Activated CD4-positive, alpha-beta memory T cell treated with anti-CD3 and anti-CD28 coated beads, Interleukin-2, amount 10 ng/mL, durations not matched to agents 7 days and 5 days (primary cell): ENCODE measurements around the gene FAM110A. TPM values are rescaled to one million over a fixed set of nuclear protein-coding genes. Genes with fewer than 3 reads are reported as not detected.
"Not testable (repeated sequence)": the region's sequence is repeated elsewhere in the genome, so short reads cannot be mapped to it uniquely, and the experiment has no call there.

Experiments used
- CTCF ChIA-PET: fragments of 350-600 bp; sonication (Branson Sonifier 250); formaldehyde crosslinking; loops from one replicate; lab custom pipeline; 2021; ENCODE audit warnings: antibody characterized with exemption, inconsistent platforms; lab: Charles Lee
- POLR2A ChIA-PET: fragments of 350-600 bp; sonication (Branson Sonifier 250); formaldehyde crosslinking; loops from one replicate; lab custom pipeline; 2021; ENCODE audit warnings: antibody characterized with exemption; lab: Charles Lee
- DNase-seq: peaks from one replicate; pipeline ENCODE4 v3.0.0-alpha.2; 2020
- H3K27ac Mint-ChIP-seq: one replicate; pipeline ENCODE4 v1.8.0; 2021; ENCODE audit warnings: mild to moderate bottlenecking, mixed read lengths
- H3K27me3 Mint-ChIP-seq: one replicate; pipeline ENCODE4 v1.8.0; 2021; ENCODE audit warnings: mixed read lengths
- H3K36me3 Mint-ChIP-seq: one replicate; pipeline ENCODE4 v1.8.0; 2021; ENCODE audit warnings: low read depth, mixed read lengths
- H3K4me1 Mint-ChIP-seq: one replicate; pipeline ENCODE4 v1.8.0; 2021; ENCODE audit warnings: mixed read lengths
- H3K4me3 Mint-ChIP-seq: one replicate; pipeline ENCODE4 v1.8.0; 2021; ENCODE audit warnings: mild to moderate bottlenecking, mixed read lengths
- H3K9me3 Mint-ChIP-seq: one replicate; pipeline ENCODE4 v1.8.0; 2021; ENCODE audit warnings: mixed read lengths
- total RNA-seq, 2 experiments: library from RNA; stranded (reverse); gene quantifications; one replicate each; pipeline ENCODE4 v1.2.3, GENCODE V29; 2021

FAM110A gene
- 10 to 100 TPM; 34.7 to 35.9 TPM for total RNA-seq

DNA sequence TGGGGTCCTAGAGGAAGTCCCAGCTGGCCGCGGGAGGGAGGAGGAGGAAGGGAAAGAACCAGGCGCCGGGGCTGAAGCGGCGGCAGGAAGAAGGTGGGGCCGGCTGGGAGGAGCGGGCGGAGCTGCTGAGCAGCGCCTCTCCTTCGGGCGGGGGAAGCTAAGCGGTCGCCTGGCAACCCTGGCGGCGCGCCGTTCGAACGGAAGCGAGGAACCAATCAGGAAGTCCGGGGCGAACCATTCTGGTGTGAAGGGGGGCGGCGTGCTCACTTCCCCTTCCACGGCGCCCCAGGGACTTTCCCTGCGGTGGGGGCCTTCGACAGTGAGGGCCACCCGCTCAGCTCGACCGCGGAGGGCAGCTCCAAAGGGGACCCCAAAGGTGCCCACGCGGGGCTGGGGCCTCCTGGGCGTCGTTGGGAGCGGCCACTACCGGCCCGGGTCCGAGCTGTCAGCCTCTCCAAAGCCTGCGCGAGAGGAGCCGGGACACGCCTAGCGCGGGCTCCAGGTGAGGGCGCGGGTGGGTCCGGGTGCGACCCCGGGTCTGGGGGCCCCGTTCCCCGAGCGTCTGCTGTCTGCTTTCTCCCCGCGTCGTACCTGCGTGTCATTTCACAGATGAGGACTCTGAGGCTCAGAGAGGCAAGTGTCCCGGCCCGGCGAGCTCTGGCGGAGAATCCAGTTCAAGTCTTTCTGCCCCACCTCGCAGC lies at the start of gene FAM110A:
Gene FAM110A (plus strand): TSS at position 266 of the 701 bp plus-strand sequence. CDS start 11,090 bp downstream, outside the sequence.
- H3K4me3 Mint-ChIP-seq = peak within 1 kb of the TSS; percentile 92
- POLR2A ChIA-PET = interaction anchor here (0.7 to 3.7 kb wide), 9 partner anchors 9 to 1818 kb away, joined by 3 to 92 read pairs (median 4); partner anchors contain the start of genes NOP56 and PSMF1
- H3K27ac Mint-ChIP-seq = peak within 1 kb of the TSS; percentile 84
- CTCF ChIA-PET = interaction anchor here (0.8 to 2.7 kb wide), 8 partner anchors 11 to 140 kb away, joined by 3 to 18 read pairs (median 8); no protein-coding TSS in a partner anchor
- peak; percentile 97 for DNase-seq
- H3K36me3 Mint-ChIP-seq = peaks cover 15% of the 10 kb centered on the region
- H3K27me3 Mint-ChIP-seq = no peaks in the 10 kb centered on the region
- H3K9me3 Mint-ChIP-seq = no peaks in the 10 kb centered on the region
- H3K4me1 Mint-ChIP-seq = peaks cover 58% of the 10 kb centered on the region

DNA sequence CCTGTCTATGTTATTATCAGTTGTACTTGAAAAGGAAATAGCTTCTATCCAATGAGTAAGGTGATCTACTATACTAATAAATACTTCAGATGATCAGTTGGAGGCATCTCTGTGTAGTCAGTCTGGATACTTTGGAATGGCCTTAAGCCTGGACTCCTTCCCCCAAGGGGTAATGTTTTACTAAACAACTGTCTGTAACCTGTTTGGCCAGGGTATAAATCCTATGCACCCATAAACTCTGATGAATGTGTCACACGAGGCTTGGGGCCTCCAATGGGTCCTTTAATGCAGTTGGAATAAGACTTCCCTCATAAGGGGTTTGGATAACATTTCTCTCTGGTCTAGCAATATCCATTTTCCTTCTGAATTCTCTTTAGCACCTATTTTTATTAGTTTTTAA lies 45.7 kb upstream of the FAM110A start:
- DNase-seq = no peak
- CTCF ChIA-PET = no interaction called here
- POLR2A ChIA-PET = no interaction called here
- no peak overlapping the region for H3K4me3 Mint-ChIP-seq
- H3K9me3 Mint-ChIP-seq = peaks cover 21% of the 10 kb centered on the region
- H3K27ac Mint-ChIP-seq = no peak overlapping the region
- no peaks in the 10 kb centered on the region for H3K36me3 Mint-ChIP-seq
- H3K27me3 Mint-ChIP-seq = peaks cover 27% of the 10 kb centered on the region
- no peaks in the 10 kb centered on the region for H3K4me1 Mint-ChIP-seq

DNA sequence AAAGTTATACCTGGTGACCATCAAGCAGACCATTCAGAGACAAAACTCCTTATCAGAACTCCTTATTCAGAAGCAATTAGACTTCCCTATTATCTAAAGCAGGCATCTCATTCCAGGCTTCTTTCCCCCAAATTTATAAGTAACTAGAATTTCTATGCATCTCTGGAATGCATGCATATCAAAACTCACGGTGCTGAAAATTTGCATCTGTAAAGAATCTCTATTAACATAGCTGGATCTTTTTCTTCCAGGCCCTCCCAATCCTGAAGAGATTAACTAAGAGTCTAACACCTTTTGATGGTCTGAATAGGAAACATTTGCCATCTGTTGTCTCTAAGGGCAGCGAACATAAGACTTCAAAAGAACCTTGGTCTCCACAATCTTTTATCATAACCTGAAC lies 42.5 kb upstream of the FAM110A start:
- Mint-ChIP-seq H3K4me1 (no peaks in the 10 kb centered on the region), H3K36me3 (no peaks in the 10 kb centered on the region), H3K27ac (no peak overlapping the region), H3K9me3 (peaks cover 8% of the 10 kb centered on the region), H3K4me3 (no peak overlapping the region), H3K27me3 (peaks cover 35% of the 10 kb centered on the region)
- no peak for DNase-seq
- ChIA-PET POLR2A (no interaction called here), CTCF (no interaction called here)

DNA sequence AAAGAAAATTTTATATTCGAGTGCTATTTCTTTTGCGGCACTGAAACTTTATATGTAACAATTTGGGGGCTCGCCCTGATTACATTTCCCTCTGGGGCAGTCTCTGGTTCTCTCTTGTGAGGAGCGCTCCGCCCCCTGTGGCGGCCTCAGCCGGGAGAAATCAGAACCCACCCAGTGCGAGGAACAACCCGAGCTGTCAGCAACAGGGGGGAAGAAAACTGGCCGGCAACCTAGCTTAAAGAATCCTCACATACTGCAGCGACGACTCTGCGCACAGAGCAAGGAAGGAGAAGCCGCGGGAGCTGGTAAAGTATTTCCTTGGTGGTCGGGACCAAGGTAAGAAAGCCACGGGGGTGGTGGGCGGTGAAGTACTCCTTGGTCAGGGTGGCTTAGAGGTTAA lies 41.3 kb upstream of the FAM110A start:
- Mint-ChIP-seq H3K27me3 (peaks cover 27% of the 10 kb centered on the region), H3K4me3 (no peak overlapping the region), H3K36me3 (no peaks in the 10 kb centered on the region), H3K9me3 (peaks cover 5% of the 10 kb centered on the region), H3K27ac (no peak overlapping the region), H3K4me1 (no peaks in the 10 kb centered on the region)
- DNase-seq = no peak
- POLR2A ChIA-PET = no interaction called here
- CTCF ChIA-PET = no interaction called here

DNA sequence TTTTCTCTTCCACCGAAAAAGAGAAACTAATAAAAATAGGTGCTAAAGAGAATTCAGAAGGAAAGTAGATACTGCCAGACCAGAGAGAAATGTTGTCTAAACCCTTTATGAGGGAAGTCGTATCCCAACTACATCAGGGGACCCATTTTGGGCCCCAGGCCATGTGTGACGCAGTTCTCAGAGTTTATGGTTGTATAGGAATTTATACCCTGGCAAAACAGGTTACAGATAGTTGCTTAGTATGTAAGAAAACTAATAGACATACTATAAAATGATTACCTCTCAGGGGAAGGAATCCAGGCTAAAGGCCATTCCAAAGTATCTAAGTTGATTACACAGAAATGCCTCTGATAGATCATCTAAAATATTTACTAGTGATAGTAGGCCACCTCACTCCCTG lies 36.6 kb upstream of the FAM110A start:
- H3K4me1 Mint-ChIP-seq = no peaks in the 10 kb centered on the region
- no peaks in the 10 kb centered on the region for H3K36me3 Mint-ChIP-seq
- ChIA-PET POLR2A (no interaction called here), CTCF (no interaction called here)
- H3K27ac Mint-ChIP-seq = no peak overlapping the region
- peaks cover 20% of the 10 kb centered on the region for H3K27me3 Mint-ChIP-seq
- no peak overlapping the region for H3K4me3 Mint-ChIP-seq
- H3K9me3 Mint-ChIP-seq = peaks cover under 1% of the 10 kb centered on the region
- no peak for DNase-seq

DNA sequence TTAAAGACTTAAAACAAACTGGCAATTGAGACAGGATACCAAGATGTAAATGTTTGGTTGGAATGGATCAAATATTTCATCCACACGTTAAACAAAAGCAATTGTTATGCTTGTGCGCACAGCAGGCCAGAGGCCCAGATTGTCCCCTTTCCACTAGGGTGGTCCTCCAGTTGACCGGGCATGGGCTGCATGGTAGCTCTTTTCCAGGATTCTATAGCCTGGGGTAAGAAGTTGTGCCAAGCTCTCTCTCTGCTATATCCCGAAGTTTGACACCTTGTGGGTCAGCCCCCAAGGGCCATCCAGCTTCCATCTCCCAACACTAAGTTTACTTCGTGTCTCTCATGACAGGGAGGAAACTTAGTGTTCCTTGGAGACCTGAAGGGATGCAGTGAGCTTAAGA lies 34.8 kb upstream of the FAM110A start:
- POLR2A ChIA-PET = not testable (repeated sequence)

DNA sequence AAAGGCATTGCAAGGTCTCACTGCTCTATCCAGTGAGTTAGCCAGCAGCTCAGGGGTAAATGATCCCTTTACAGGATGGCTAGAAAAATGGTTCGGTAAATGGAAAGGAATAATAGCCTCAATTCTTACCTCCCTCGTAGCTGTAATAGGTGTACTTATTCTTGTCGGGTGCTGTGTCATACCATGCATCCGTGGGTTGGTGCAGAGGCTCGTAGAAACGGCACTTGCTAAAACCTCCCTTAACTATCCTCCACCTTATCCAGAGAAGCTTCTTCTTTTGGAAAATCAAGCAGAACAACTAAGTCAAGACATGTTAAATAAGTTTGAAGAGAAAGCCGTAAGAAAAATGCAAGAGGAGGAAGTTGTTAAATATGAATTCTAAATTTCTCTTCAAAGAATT lies 33.5 kb upstream of the FAM110A start:
- H3K4me3 Mint-ChIP-seq, H3K4me1 Mint-ChIP-seq, H3K36me3 Mint-ChIP-seq, DNase-seq, H3K9me3 Mint-ChIP-seq, CTCF ChIA-PET, H3K27ac Mint-ChIP-seq, POLR2A ChIA-PET: not testable (repeated sequence)
- H3K27me3 Mint-ChIP-seq = peaks cover 16% of the 10 kb centered on the region

More for the DNA sequence above, 34.8 kb upstream of the FAM110A start:
- H3K36me3 Mint-ChIP-seq, H3K4me1 Mint-ChIP-seq, H3K4me3 Mint-ChIP-seq, DNase-seq, CTCF ChIA-PET, H3K27ac Mint-ChIP-seq, H3K9me3 Mint-ChIP-seq: not testable (repeated sequence)
- H3K27me3 Mint-ChIP-seq = peaks cover 23% of the 10 kb centered on the region

DNA sequence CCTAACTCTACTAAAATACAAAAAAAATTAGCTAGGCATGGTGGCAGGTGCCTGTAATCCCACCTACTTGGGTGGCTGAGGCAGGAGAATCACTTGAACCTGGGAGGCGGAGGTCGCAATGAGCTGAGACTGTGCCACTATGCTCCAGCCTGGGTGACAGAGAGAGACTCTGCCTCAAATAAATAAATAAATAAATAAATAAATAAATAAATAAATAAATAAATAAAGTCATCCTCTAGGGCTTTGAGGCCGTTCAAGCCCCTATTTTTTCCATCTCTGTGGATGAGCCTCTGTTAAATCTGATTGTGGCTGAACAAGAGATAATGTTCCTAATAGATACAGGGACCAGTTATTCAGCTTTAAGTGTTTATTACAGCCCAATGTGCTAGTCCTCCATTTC lies 31.8 kb upstream of the FAM110A start:
- DNase-seq = no peak
- peaks cover 15% of the 10 kb centered on the region for H3K27me3 Mint-ChIP-seq
- ChIA-PET POLR2A (no interaction called here), CTCF (interaction anchor here (0.7 kb wide), 1 partner anchor 154 kb away, joined by 3 read pairs; no protein-coding TSS in a partner anchor)
- peaks cover 9% of the 10 kb centered on the region for H3K9me3 Mint-ChIP-seq
- H3K27ac Mint-ChIP-seq = no peak overlapping the region
- H3K4me1 Mint-ChIP-seq = no peaks in the 10 kb centered on the region
- peaks cover 5% of the 10 kb centered on the region for H3K36me3 Mint-ChIP-seq
- no peak overlapping the region for H3K4me3 Mint-ChIP-seq

DNA sequence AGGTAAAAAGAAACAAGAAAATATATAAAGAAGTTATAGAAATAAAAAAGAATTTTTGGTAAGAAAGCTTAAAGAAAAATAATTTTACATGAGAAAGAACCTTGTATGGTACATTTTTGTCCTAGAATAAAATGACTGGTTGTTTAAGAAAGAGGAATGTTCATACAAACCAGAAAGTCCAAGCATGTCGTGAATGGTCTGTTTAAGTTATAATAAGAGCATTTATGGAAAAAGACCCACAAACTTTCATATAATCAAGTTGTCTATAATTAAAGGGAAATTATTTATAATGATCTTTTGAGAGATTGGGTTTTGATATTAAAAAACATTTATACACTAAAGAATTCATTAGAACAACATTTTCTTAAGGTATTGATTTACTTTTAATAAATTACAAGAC lies 27.8 kb upstream of the FAM110A start:
- Mint-ChIP-seq H3K27me3 (peaks cover 16% of the 10 kb centered on the region), H3K36me3 (peaks cover 5% of the 10 kb centered on the region), H3K4me3 (no peak overlapping the region), H3K4me1 (no peaks in the 10 kb centered on the region), H3K9me3 (peaks cover 9% of the 10 kb centered on the region), H3K27ac (no peak overlapping the region)
- CTCF ChIA-PET = no interaction called here
- no peak for DNase-seq
- POLR2A ChIA-PET = no interaction called here

DNA sequence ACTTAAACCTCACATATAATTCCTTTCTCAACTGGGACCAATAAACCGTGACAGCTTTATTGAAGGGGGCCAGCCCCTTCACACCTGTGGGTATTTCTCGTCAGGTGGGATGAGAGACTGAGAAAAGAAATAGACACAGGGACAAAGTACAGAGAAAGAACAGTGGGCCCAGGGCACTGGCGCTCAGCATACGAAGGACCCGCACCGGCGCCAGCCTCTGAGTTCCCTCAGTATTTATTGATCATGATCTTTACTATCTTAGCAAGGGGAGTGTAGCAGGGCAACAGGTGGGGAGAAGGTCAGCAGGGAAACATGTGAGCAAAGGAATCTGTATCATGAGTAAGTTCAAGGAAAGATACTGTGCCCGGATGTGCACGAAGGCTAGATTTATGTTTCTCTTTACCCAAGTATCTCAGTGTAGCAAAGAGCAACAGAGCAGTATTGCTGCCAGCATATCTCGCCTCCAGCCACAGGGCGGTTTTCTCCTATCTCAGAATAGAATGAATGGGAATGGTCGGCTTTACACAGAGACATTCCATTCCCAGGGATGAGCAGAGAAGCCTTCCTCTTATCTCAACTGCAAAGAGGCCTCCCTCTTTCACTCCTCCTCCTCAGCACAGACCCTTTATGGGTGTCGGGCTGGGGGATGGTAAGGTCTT lies 21.6 kb upstream of the FAM110A start:
- H3K27me3 Mint-ChIP-seq = peaks cover 29% of the 10 kb centered on the region
- DNase-seq, H3K4me1 Mint-ChIP-seq, POLR2A ChIA-PET, H3K36me3 Mint-ChIP-seq, H3K4me3 Mint-ChIP-seq, H3K27ac Mint-ChIP-seq, H3K9me3 Mint-ChIP-seq: not testable (repeated sequence)
- CTCF ChIA-PET = interaction anchor here (8.6 kb wide), 1 partner anchor 145 kb away, joined by 170 read pairs; no protein-coding TSS in a partner anchor

DNA sequence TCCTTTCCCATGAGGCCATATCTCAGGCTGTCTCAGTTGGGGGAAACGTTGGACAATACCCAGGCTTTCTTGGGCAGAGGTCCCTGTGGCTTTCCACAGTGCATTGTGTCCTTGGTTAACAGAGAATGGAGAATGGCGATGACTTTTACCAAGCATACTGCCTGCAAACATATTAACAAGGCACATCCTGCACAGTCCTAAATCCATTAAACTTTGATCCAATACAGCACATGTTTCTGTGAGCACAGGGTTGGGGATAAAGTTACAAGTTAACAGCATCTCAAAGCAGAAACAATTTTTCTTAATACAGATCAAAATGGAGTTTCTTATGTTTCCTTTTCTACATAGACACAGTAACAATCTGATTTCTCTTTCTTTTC lies 21.1 kb upstream of the FAM110A start:
- H3K4me1 Mint-ChIP-seq, H3K36me3 Mint-ChIP-seq, H3K9me3 Mint-ChIP-seq, H3K27ac Mint-ChIP-seq, DNase-seq, POLR2A ChIA-PET, H3K4me3 Mint-ChIP-seq: not testable (repeated sequence)
- CTCF ChIA-PET = interaction anchor here (8.6 kb wide), 1 partner anchor 144 kb away, joined by 170 read pairs; no protein-coding TSS in a partner anchor
- peaks cover 30% of the 10 kb centered on the region for H3K27me3 Mint-ChIP-seq

DNA sequence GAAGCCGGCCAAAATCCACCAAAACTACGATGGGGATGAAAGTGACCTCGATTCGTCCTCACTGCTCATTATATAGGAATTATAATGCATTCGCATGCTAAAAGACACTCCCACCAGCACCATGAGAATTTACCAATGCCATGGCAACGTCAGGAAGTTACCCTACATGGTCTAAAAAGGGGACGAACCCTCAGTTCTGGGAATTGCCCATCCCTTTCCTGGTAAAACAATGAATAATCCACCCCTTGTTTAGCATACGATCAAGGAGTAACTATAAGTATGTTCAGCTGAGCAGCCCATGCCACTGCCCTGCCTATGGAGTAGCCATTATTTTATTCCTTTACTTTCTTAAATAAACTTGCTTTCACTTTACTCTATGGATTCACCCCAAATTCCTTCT lies 20.1 kb upstream of the FAM110A start:
- CTCF ChIA-PET = interaction anchor here (8.6 kb wide), 1 partner anchor 143 kb away, joined by 170 read pairs; no protein-coding TSS in a partner anchor
- Mint-ChIP-seq H3K27me3 (peaks cover 30% of the 10 kb centered on the region), H3K4me1 (no peaks in the 10 kb centered on the region), H3K27ac (no peak overlapping the region), H3K4me3 (no peak overlapping the region), H3K9me3 (no peaks in the 10 kb centered on the region), H3K36me3 (no peaks in the 10 kb centered on the region)
- DNase-seq = no peak
- POLR2A ChIA-PET = no interaction called here

DNA sequence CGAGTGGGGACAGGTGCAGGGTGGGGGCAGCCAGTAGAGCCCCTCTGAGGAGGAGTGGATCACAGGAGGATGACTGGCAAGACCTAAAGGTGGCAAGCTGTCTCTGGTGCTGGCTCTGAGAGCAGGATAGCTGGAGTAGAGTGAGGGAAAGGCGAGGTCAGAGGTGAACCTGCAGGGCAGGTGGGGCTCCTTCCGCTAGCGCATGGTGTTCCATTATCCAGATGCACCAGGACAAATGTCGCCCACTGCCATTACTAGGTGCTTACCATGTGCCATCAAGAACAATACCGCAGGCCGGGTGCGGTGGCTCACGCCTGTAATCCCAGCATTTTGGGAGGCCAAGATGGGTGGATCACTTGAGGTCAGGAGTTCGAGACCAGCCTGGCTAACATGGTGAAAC lies 18.3 kb upstream of the FAM110A start:
- H3K27ac Mint-ChIP-seq = no peak overlapping the region
- POLR2A ChIA-PET = no interaction called here
- CTCF ChIA-PET = interaction anchor here (0.6 to 8.6 kb wide), 5 partner anchors 16 to 158 kb away, joined by 3 to 170 read pairs (median 5); no protein-coding TSS in a partner anchor
- H3K36me3 Mint-ChIP-seq = no peaks in the 10 kb centered on the region
- H3K9me3 Mint-ChIP-seq = no peaks in the 10 kb centered on the region
- no peaks in the 10 kb centered on the region for H3K4me1 Mint-ChIP-seq
- no peak for DNase-seq
- H3K27me3 Mint-ChIP-seq = peaks cover 21% of the 10 kb centered on the region
- no peak overlapping the region for H3K4me3 Mint-ChIP-seq
